ENCODE measurements around the gene PDPK1.
"Not testable (repeated sequence)": the region's sequence is repeated elsewhere in the genome, so short reads cannot be mapped to it uniquely, and the experiment has no call there.

Gene PDPK1

DNA sequence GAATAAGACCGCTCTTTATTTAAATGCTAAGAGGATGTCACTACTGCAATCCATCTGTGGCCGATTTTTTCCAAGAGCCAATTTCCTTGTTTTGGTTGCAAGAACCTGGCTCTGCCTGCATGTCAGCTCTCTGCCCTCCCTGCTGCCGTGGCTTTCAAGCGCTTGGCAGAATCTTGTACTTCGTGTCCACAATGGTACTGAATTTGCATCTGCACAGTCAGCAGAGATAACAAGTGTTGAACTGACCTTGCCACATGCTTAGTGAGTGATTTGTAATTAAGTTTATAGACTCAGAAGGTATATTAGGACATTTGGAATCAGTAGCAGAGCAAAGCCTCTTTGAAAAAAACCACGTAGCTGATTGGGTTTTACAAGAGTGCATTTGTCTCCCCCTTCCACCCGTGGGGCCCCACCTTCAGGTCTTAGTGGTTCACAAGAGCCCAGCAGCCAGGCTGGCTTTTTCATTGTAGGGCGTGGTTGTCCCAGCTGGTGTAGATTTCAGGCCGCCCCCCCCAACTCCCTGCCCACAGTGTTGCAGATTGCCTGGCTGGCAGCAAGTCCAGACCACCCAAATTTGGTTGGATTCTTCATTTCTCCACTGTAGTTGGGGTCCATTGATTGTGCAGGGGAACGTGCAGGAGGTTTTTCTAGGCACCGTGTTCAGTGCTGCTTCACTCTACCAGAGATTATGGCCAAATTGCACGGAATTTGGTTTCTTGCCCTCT, 63.6 kb downstream of the PDPK1 start:
- not testable (repeated sequence) for H3K27ac ChIP-seq (ENCODE audit: insufficient read depth, low read depth, low read length, poor library complexity, severe bottlenecking); H3K36me3 ChIP-seq (ENCODE audit: control insufficient read depth, insufficient read depth, low read length); H3K9me3 ChIP-seq (ENCODE audit: control insufficient read depth, low read length); H3K27me3 ChIP-seq (ENCODE audit: control insufficient read depth, insufficient read depth, low read length, poor library complexity, severe bottlenecking); H3K4me1 ChIP-seq (ENCODE audit: control insufficient read depth, insufficient read depth, low read length); H3K4me3 ChIP-seq (ENCODE audit: insufficient read depth, low read depth, low read length)
- 95% methylated on average over 10 to 11 of the region's 12 CpGs for WGBS, 2 experiments

DNA sequence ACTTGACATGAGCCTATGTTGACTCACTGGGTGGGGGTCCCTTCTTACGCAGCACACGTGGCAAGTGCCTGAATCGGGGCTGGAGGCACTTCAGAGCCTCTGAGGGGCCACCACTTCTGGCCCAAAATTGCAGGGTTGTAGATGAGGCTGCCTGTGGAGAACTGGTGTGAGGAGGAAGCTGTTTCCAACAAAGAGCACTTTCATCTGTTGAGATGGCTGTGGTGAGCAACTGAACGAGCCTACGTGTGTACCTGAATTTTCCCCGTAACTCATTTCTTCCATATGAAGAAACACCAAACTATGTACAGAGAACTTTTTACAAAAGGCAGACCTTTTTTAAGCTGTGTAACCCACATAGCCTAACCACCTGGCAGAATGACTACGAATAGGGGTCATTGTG, 64.4 kb downstream of the PDPK1 start:
- H3K4me1 ChIP-seq (ENCODE audit: control insufficient read depth, insufficient read depth, low read length); H3K4me3 ChIP-seq (ENCODE audit: insufficient read depth, low read depth, low read length); H3K27me3 ChIP-seq (ENCODE audit: control insufficient read depth, insufficient read depth, low read length, poor library complexity, severe bottlenecking); H3K36me3 ChIP-seq (ENCODE audit: control insufficient read depth, insufficient read depth, low read length); H3K9me3 ChIP-seq (ENCODE audit: control insufficient read depth, low read length); H3K27ac ChIP-seq (ENCODE audit: insufficient read depth, low read depth, low read length, poor library complexity, severe bottlenecking): not testable (repeated sequence)
- whole genome bisulfite sequencing, 2 experiments, result 93 to 96% methylated on average over 1 to 3 of the region's 7 CpGs

DNA sequence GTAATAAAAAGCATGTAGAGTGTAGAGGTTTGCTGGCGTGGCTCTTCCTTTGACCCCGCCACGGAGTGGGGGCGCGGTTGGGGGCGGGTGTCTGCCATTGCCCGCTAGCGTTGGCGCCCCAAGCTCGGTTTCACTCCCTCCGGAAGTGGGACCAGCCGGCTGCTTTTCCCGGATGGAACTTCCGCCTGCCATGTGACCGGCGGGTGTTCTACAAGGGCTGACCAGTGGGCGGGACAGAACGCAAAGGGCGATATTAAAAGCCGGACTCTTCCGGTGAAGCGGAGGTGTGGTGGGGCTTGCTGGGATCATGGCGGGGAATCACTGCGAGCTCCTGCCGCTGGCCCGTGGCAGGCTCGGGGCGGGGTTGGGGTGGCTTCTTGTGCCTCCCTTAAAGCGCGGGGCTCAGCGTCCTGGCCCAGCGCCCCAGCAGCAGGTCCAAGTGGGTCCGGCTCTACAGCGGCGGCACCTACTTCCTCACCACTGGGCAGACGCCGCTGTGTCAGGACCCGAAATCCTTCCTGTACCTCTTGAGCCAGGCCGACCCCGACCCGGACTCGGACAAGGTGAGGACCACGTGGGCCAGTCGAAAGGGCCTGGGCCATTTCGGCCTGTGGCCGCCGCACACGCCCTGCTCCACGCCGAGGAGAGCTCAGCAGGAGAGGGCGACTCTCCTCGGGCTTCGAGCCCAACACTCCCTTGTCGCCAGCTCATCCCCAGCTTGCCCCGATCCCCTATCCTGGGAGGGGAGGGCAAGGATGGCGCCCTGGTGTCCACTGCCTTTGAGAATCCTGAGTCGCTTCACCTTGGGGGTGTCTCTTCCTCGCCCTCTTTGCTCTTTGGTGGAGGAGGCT, 65.6 kb downstream of the PDPK1 start:
- WGBS, 2 experiments, result 0 to 1% methylated on average over 58 of the region's 58 CpGs
- Histone ChIP-seq H3K36me3 (ENCODE audit: control insufficient read depth, insufficient read depth, low read length) (no peaks in the 10 kb centered on the region), H3K9me3 (ENCODE audit: control insufficient read depth, low read length) (no peaks in the 10 kb centered on the region), H3K27ac (ENCODE audit: insufficient read depth, low read depth, low read length, poor library complexity, severe bottlenecking) (no peak overlapping the region), H3K27me3 (ENCODE audit: control insufficient read depth, insufficient read depth, low read length, poor library complexity, severe bottlenecking) (no peaks in the 10 kb centered on the region), H3K4me1 (ENCODE audit: control insufficient read depth, insufficient read depth, low read length) (no peaks in the 10 kb centered on the region), H3K4me3 (ENCODE audit: insufficient read depth, low read depth, low read length) (peak overlapping the region; percentile 86)

DNA sequence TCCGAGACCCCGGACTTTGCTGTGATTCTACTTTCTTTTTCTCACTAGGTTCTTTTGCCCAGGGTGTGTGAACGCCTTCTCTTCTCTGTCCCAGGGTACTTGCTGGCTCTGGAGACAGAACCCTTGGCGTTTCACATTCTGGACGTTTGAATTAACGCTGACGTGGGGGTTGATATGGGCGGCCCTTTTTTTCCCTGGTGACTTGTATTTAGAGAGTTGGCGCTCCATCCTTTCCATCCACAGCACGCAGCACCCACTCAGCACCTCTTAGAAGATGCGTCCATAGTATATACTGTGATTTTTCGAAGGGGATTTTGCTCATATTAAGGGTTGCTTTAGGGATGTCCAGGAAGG, 66.2 kb downstream of the PDPK1 start:
- H3K9me3 ChIP-seq (ENCODE audit: control insufficient read depth, low read length); H3K27me3 ChIP-seq (ENCODE audit: control insufficient read depth, insufficient read depth, low read length, poor library complexity, severe bottlenecking); H3K4me1 ChIP-seq (ENCODE audit: control insufficient read depth, insufficient read depth, low read length); H3K36me3 ChIP-seq (ENCODE audit: control insufficient read depth, insufficient read depth, low read length); H3K27ac ChIP-seq (ENCODE audit: insufficient read depth, low read depth, low read length, poor library complexity, severe bottlenecking): not testable (repeated sequence)
- H3K4me3 ChIP-seq (ENCODE audit: insufficient read depth, low read depth, low read length), result peak overlapping the region; percentile 86
- 3% methylated on average over 7 to 11 of the region's 12 CpGs for WGBS, 2 experiments

DNA sequence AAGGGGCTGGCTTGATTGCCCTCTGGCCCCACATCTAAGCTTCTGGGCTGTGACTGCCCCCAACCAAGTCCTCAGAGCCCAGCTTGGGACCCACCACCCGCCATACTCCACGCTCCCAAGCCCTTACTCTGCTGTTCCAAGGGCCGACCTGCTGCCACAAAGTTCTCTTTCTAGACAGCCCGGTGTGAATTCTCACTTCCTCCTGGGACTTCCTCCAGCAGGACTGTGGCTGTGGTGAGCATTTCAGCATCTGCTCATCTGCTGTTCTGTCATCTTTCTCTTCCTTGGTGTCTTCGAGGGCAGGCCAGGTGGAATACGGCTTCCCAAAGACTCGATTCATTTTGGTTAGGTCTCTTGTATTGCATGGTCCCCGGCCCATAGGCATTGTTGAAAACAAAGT, 69.0 kb downstream of the PDPK1 start:
- not testable (repeated sequence) for H3K27me3 ChIP-seq (ENCODE audit: control insufficient read depth, insufficient read depth, low read length, poor library complexity, severe bottlenecking); H3K4me3 ChIP-seq (ENCODE audit: insufficient read depth, low read depth, low read length); H3K27ac ChIP-seq (ENCODE audit: insufficient read depth, low read depth, low read length, poor library complexity, severe bottlenecking); H3K9me3 ChIP-seq (ENCODE audit: control insufficient read depth, low read length); H3K4me1 ChIP-seq (ENCODE audit: control insufficient read depth, insufficient read depth, low read length); H3K36me3 ChIP-seq (ENCODE audit: control insufficient read depth, insufficient read depth, low read length)
- WGBS, 2 experiments, result no CpG with 5 or more reads among the region's 8 CpGs

DNA sequence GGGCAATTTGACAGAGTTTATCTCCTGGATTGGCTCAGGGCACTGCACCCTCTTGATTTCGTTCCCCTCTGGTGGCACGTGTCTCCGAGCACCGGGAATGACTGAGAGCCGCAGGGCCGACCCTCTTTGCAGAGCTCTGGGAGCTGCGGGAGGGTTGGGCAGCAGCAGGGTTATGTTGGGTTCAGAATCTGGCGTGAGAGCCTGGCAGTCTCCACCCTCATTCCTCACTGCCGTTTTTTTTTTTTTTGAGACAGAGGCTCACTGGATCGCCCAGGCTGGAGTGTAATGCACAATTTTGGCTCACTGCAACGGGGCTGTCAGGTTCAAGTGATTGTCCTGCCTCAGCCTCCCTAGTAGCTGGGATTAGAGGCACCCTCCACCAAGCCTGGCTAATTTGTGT, 71.5 kb downstream of the PDPK1 start:
- not testable (repeated sequence) for H3K4me3 ChIP-seq (ENCODE audit: insufficient read depth, low read depth, low read length); H3K27ac ChIP-seq (ENCODE audit: insufficient read depth, low read depth, low read length, poor library complexity, severe bottlenecking); H3K4me1 ChIP-seq (ENCODE audit: control insufficient read depth, insufficient read depth, low read length); H3K27me3 ChIP-seq (ENCODE audit: control insufficient read depth, insufficient read depth, low read length, poor library complexity, severe bottlenecking); H3K36me3 ChIP-seq (ENCODE audit: control insufficient read depth, insufficient read depth, low read length); H3K9me3 ChIP-seq (ENCODE audit: control insufficient read depth, low read length)
- WGBS, 2 experiments, result 88 to 94% methylated on average over 3 to 4 of the region's 11 CpGs

DNA sequence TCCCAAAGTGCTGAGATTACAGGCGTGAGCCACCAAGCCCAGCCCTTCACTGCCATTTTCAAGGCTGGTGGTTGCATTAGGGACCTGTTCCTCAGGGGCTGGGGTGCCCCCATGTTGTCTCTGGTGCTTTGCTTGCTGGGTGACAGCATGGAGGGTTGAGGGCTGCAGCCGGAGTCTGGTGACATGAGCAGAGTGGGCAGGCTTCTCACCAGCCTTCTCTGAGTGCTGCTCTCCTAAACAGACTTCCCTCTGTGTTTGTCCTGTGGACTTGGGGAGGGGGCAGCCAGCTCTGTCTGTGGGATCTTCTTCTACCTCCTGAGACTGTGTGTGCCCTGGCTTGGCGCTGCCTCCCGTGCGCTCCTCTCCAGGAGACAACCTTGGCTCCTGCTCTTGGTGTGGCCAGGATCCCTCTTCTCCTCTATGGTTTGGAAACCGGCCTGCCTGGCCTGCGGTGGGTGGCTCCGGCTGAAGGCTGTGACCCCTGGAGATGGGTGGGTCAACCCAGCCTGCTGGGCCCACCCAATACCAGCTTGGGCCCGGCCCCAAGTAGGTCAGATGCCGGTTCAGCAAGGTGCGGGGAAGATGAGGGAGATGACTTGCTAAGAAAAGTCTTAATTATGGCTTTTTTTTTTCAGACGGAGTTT, 72.1 kb downstream of the PDPK1 start:
- Histone ChIP-seq H3K4me1 (ENCODE audit: control insufficient read depth, insufficient read depth, low read length) (no peaks in the 10 kb centered on the region), H3K9me3 (ENCODE audit: control insufficient read depth, low read length) (no peaks in the 10 kb centered on the region), H3K27ac (ENCODE audit: insufficient read depth, low read depth, low read length, poor library complexity, severe bottlenecking) (no peak overlapping the region), H3K4me3 (ENCODE audit: insufficient read depth, low read depth, low read length) (no peak overlapping the region), H3K36me3 (ENCODE audit: control insufficient read depth, insufficient read depth, low read length) (peaks cover 9% of the 10 kb centered on the region), H3K27me3 (ENCODE audit: control insufficient read depth, insufficient read depth, low read length, poor library complexity, severe bottlenecking) (no peaks in the 10 kb centered on the region)
- WGBS, 2 experiments, result 97% methylated on average over 12 of the region's 12 CpGs

DNA sequence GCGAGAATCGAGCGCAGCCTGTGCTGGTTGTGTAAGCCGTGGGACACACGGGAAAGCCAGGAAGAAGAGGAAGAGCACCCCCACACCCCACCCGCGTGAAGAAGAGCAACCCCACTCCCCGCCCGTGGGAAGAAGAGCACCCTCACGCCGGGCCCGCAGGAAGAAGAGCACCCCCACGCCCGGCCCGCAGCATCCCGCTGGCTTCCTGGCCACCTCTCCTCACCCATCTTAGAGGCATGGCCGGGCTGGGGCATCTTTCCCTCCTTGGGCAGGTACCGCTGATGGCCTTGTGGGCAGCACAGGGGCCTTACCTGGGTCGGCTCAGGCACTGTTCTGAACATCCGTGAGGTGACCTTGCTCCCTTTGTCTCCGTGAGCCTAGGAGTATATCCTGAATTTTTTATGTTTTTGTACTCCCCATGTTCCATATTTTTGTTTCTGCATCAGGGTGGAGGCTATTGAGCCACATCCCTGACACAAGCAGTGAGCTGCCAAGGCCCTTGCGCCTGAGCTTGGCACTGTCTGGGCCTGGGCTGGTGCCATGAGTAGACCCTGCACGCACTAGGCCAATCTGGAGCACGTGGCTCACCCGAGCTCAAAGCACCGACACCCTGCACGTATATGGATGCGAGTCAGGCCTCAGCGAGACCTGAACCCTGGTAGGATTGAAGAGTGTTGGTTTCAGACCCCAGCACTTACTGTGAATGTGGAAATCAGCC, 73.1 kb downstream of the PDPK1 start:
- Histone ChIP-seq H3K36me3 (ENCODE audit: control insufficient read depth, insufficient read depth, low read length) (peaks cover 9% of the 10 kb centered on the region), H3K27ac (ENCODE audit: insufficient read depth, low read depth, low read length, poor library complexity, severe bottlenecking) (no peak overlapping the region), H3K4me1 (ENCODE audit: control insufficient read depth, insufficient read depth, low read length) (no peaks in the 10 kb centered on the region), H3K4me3 (ENCODE audit: insufficient read depth, low read depth, low read length) (no peak overlapping the region), H3K27me3 (ENCODE audit: control insufficient read depth, insufficient read depth, low read length, poor library complexity, severe bottlenecking) (no peaks in the 10 kb centered on the region), H3K9me3 (ENCODE audit: control insufficient read depth, low read length) (no peaks in the 10 kb centered on the region)
- WGBS, 2 experiments, result 95 to 97% methylated on average over 29 of the region's 29 CpGs

DNA sequence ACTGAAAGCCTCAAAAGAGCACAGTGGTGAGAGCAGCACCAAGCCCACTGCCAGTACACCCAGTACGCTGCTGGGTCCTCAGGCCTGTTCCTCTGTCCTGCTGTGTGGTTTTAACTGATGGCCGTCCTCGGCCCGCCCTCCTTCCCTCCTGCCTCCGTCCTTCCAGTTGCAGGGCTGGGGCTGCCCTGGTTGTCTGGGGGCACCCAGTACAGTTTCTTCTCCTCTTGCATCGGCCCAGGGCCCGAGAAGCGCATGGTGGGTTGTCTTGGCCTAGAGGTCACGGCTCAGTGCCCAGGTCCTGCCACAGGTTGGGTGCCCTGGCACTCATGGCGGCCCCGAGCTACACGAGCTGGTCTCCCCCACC, 73.7 kb downstream of the PDPK1 start:
- no peaks in the 10 kb centered on the region for H3K27me3 ChIP-seq (ENCODE audit: control insufficient read depth, insufficient read depth, low read length, poor library complexity, severe bottlenecking)
- 94 to 97% methylated on average over 8 of the region's 12 CpGs for WGBS, 2 experiments

DNA sequence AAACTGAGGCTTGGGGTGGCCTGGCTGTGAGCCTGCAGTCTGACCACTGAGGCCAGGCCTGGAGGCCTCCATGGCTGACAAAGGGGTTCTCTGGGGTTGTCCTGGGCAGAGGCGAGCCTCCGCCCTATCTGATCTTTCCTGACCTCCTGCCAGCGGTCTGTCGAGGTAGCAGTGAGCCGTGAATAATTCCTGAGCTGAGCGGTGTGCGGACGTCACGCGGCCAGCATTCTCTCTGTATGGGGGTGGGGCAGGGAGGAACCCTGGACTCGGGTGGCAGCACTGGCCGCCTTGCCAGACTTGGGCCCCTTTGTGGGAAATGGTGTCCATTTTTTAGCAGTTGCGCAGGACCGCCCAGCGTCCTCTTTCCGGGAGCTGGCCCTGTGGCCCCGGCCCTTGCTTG, 74.1 kb downstream of the PDPK1 start:
- not testable (repeated sequence) for H3K9me3 ChIP-seq (ENCODE audit: control insufficient read depth, low read length); H3K36me3 ChIP-seq (ENCODE audit: control insufficient read depth, insufficient read depth, low read length); H3K4me1 ChIP-seq (ENCODE audit: control insufficient read depth, insufficient read depth, low read length); H3K27me3 ChIP-seq (ENCODE audit: control insufficient read depth, insufficient read depth, low read length, poor library complexity, severe bottlenecking); H3K27ac ChIP-seq (ENCODE audit: insufficient read depth, low read depth, low read length, poor library complexity, severe bottlenecking); H3K4me3 ChIP-seq (ENCODE audit: insufficient read depth, low read depth, low read length)
- 100% methylated on average over 3 to 4 of the region's 17 CpGs for WGBS, 2 experiments

More for the DNA sequence above, 73.7 kb downstream of the PDPK1 start:
- Histone ChIP-seq H3K4me1 (ENCODE audit: control insufficient read depth, insufficient read depth, low read length) (no peaks in the 10 kb centered on the region), H3K27ac (ENCODE audit: insufficient read depth, low read depth, low read length, poor library complexity, severe bottlenecking) (no peak overlapping the region), H3K36me3 (ENCODE audit: control insufficient read depth, insufficient read depth, low read length) (peaks cover 9% of the 10 kb centered on the region), H3K4me3 (ENCODE audit: insufficient read depth, low read depth, low read length) (no peak overlapping the region), H3K9me3 (ENCODE audit: control insufficient read depth, low read length) (no peaks in the 10 kb centered on the region)
